Peyer's patch (tissue), 4 donors: ENCODE measurements around the gene COX6B2. TPM values are rescaled to one million over a fixed set of nuclear protein-coding genes. Genes with fewer than 3 reads are reported as not detected.
A peak's percentile ranks its signal among the peaks of the same experiment; 100 is the strongest.

ENCODE experiments used
- DNase-seq, 3 donors: peaks; one replicate each; pipeline ENCODE4 v3.0.0-alpha.2; 2017 to 2019
- H3K27ac ChIP-seq, 4 donors: fragments of 200-600 bp; sonication (generic); one replicate each; pipeline ENCODE4 v1.5.1; 2016 to 2019
- H3K27me3 ChIP-seq, 2 donors: fragments of 200-600 bp; sonication (generic); one replicate each; pipeline ENCODE4 v1.5.1; 2019
- H3K36me3 ChIP-seq, 3 donors: fragments of 200-600 bp; sonication (generic); one replicate each; pipeline ENCODE4 v1.5.1; 2016 to 2019
- H3K4me1 ChIP-seq, 4 donors: fragments of 200-600 bp; sonication (generic); one replicate each; pipeline ENCODE4 v1.5.1; 2016 to 2019
- H3K4me3 ChIP-seq, 4 donors: fragments of 200-600 bp; sonication (generic); 1 replicate in 3 of 4; 2 replicates in 1 of 4; pipeline ENCODE4 v1.5.1; 2016 to 2019; ENCODE audit warnings: mild to moderate bottlenecking in 1 of 4
- H3K9me3 ChIP-seq, 4 donors: fragments of 200-600 bp; sonication (generic); one replicate each; pipeline ENCODE4 v1.5.1; 2016 to 2019; ENCODE audit warnings: mild to moderate bottlenecking in 1 of 4
- POLR2A ChIP-seq, 2 donors: fragments of 450-650 bp; IDR thresholded peaks; one replicate each; pipeline ENCODE4 v1.5.1; 2017; ENCODE audit warnings: antibody characterized with exemption in 2 of 2, mild to moderate bottlenecking in 2 of 2, moderate library complexity in 2 of 2
- total RNA-seq, 4 donors: library from RNA; depleted of rRNA; stranded (reverse); fragments of >200 nt; gene quantifications; one replicate each; pipeline ENCODE4 v1.1.0, GENCODE V29; 2016
- TF ChIP-seq, protein P1 (sequence below), 6 experiments: fragments of 450-650 bp in 4 of 6; fragments of 200-600 bp in 2 of 6; sonication (generic) in 1 of 6; IDR thresholded peaks; one replicate each; pipeline ENCODE4 v1.5.1; 2017 to 2019; ENCODE audit warnings: antibody characterized with exemption in 6 of 6, mild to moderate bottlenecking in 3 of 6, moderate library complexity in 1 of 6

COX6B2 gene
- total RNA-seq, 4 donors from 2014 or later, result not detected

DNA sequence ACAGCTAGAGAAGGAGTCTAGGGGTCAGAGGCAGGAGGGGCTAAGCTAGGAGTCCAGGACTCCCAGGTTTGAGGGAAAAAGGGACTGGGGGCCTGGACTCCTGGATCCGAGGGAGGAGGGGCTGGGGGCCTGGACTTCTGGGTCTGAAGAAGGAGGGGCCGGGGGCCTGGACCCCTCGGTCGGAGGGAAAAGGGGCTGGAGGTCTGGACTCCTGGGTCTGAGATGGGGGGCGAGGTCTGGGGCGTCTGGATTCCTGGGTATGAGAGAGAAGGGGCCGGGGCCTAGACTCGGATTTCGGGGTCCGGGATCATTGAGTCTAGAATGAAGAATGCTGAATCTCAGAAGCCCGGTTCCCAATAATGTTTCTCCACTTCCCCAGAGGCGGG, 52.2 kb downstream of the COX6B2 start:
- Histone ChIP-seq H3K4me3 (peak overlapping the region; percentile 9 to 46 (median 35)), H3K4me1 (peaks cover 0 to 8% (median 0%) of the 10 kb centered on the region in 4 donors), H3K27ac (peak overlapping the region in 1 of 4 donors; percentile 64), H3K27me3 (no peaks in the 10 kb centered on the region), H3K36me3 (no peaks in the 10 kb centered on the region), H3K9me3 (no peaks in the 10 kb centered on the region)
- TF ChIP-seq POLR2A (IDR thresholded peaks at IDR 0.05), result no peak
- TF ChIP-seq, protein P1, sequence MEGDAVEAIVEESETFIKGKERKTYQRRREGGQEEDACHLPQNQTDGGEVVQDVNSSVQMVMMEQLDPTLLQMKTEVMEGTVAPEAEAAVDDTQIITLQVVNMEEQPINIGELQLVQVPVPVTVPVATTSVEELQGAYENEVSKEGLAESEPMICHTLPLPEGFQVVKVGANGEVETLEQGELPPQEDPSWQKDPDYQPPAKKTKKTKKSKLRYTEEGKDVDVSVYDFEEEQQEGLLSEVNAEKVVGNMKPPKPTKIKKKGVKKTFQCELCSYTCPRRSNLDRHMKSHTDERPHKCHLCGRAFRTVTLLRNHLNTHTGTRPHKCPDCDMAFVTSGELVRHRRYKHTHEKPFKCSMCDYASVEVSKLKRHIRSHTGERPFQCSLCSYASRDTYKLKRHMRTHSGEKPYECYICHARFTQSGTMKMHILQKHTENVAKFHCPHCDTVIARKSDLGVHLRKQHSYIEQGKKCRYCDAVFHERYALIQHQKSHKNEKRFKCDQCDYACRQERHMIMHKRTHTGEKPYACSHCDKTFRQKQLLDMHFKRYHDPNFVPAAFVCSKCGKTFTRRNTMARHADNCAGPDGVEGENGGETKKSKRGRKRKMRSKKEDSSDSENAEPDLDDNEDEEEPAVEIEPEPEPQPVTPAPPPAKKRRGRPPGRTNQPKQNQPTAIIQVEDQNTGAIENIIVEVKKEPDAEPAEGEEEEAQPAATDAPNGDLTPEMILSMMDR (IDR thresholded peaks at IDR 0.05), result no peak
- no peak for DNase-seq

DNA sequence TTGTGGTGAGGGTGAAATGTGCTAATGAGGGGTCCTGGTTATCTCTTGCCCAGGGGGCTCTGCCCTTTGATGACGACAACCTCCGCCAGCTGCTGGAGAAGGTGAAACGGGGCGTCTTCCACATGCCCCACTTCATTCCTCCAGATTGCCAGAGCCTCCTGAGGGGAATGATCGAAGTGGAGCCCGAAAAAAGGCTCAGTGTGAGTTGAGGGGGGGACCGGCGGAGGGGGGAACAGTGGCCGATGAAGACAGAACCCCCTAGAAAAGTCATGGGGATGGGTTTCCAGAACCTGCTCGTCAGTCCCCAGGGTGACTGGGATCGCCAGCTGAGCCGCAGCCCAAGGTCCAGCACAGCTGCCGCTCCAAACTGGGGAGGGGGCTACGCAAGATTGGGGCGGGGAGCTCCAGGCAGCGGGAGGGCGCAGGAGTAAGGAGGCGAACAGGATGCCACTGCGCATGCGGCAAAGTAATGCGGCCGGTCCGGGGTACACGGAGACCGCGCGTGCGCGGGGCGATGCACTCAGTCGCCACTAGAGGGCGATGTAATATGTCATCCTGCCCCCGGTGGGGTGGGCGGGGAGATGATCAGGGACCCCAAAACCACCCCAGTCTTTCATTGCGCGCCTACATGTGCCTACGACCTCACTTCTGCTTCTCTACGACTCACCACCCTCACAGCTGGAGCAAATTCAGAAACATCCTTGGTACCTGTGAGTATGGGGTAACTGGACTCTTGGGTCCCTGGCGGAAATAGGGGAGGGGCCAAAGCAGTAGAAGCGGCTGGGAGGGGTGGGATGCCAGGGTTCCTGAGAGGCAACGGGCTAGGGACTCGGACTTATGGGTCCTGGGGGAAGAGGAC, 52.8 kb downstream of the COX6B2 start:
- Histone ChIP-seq H3K36me3 (no peaks in the 10 kb centered on the region), H3K9me3 (no peaks in the 10 kb centered on the region), H3K4me1 (peaks cover 0 to 8% (median 0%) of the 10 kb centered on the region in 4 donors), H3K27me3 (no peaks in the 10 kb centered on the region), H3K27ac (peak overlapping the region in 2 of 4 donors; percentile 1 to 64), H3K4me3 (peak overlapping the region; percentile 9 to 46 (median 35))
- peak; percentile 88 to 96 (median 90) for DNase-seq
- TF ChIP-seq, protein P1 (IDR thresholded peaks at IDR 0.05), result peak; percentile 94 to 99 (median 95)
- no peak for TF ChIP-seq POLR2A (IDR thresholded peaks at IDR 0.05)

DNA sequence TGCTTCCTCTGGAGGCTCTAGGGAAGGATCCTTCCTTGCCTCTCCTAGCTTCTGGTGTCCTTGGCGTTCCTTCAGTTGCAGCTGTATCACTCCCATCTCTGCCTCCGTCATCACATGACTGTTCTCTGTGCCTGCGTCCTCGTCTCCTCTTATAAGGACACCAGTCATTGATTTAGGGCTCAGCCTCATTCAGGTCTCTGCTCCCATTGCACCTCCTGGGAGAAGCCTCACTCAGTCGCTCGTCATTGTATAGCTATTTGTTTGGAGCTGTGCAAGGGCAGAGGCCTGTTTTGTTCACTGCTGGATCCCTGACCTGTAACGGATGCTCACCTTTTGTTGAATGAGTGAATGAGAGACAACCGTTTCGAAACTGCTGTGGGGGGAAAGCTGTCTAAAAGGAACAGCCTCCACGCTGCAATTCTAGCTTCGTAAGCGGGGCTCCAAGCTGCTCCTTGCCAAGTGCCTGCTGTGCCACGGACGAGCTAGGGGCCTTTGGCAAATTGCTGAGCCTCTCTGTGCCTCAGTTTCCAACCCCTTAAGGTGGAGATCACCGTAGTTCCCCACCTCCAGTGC, 53.5 kb downstream of the COX6B2 start:
- Histone ChIP-seq H3K27me3 (no peaks in the 10 kb centered on the region), H3K9me3 (no peaks in the 10 kb centered on the region), H3K36me3 (no peaks in the 10 kb centered on the region), H3K4me3 (no peak overlapping the region), H3K4me1 (peaks cover 0 to 8% (median 0%) of the 10 kb centered on the region in 4 donors), H3K27ac (no peak overlapping the region)
- TF ChIP-seq POLR2A (IDR thresholded peaks at IDR 0.05), result no peak
- DNase-seq, result no peak

DNA sequence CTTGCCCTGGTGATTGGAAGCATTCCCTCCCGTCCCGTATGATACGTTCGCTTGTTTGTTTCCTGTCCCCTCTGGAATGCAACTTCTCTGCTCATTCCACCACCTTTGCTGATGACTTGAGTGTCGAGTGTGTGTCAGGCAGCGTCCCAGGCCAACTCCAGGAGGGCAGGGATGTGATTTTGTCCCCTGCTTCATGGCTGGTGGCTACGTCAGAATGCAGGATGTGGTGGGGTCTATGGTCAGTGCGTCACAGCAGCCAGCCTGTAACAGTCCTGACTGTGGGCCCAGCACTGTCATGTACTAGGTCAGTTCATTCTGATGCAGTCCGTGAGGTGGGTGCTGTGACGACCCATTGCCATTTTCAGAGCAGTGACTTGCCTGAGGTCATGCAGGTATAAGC, 54.5 kb downstream of the COX6B2 start:
- Histone ChIP-seq H3K27ac (no peak overlapping the region), H3K4me3 (no peak overlapping the region), H3K9me3 (no peaks in the 10 kb centered on the region), H3K36me3 (no peaks in the 10 kb centered on the region), H3K27me3 (no peaks in the 10 kb centered on the region), H3K4me1 (peaks cover 0 to 8% (median 0%) of the 10 kb centered on the region in 4 donors)
- no peak for DNase-seq
- TF ChIP-seq, protein P1 (IDR thresholded peaks at IDR 0.05), result no peak
- TF ChIP-seq POLR2A (IDR thresholded peaks at IDR 0.05), result no peak

Other genes starting within 250 kb of the COX6B2 start
- 100 to 1,000 TPM; 113 to 512 (median 193) TPM for gene PPP1R12C, start 237.1 kb downstream of the COX6B2 start, total RNA-seq
- not detected for gene TNNT1, start 205.5 kb downstream of the COX6B2 start, total RNA-seq
- not detected for gene TNNI3, start 197.0 kb downstream of the COX6B2 start, total RNA-seq
- under 1 TPM in 1 of 4 donors, not detected in 3; 0.40 TPM for gene DNAAF3, start 188.1 kb downstream of the COX6B2 start, total RNA-seq
- under 1 TPM in 2 of 4 donors, not detected in 2; 0.70 to 0.94 TPM for gene SYT5, start 174.4 kb downstream of the COX6B2 start, total RNA-seq
- 100 to 1,000 TPM in 3 of 4 donors, 10 to 100 TPM in 1; 26.4 to 261 (median 246) TPM for gene PTPRH, start 145.2 kb downstream of the COX6B2 start, total RNA-seq
- 10 to 100 TPM in 3 of 4 donors, 1 to 10 TPM in 1; 9.1 to 39.8 (median 15.1) TPM for gene TMEM86B, start 126.0 kb downstream of the COX6B2 start, total RNA-seq
- gene PPP6R1, start 95.7 kb downstream of the COX6B2 start, total RNA-seq, result 100 to 1,000 TPM in 2 of 4 donors, 10 to 100 TPM in 2; 71.2 to 123 (median 94.8) TPM
- 10 to 100 TPM; 14.4 to 38.0 (median 25.6) TPM for gene HSPBP1, start 74.6 kb downstream of the COX6B2 start, total RNA-seq
- 1 to 10 TPM in 3 of 4 donors, under 1 TPM in 1; 0.35 to 6.6 (median 3.0) TPM for gene BRSK1, start 70.7 kb downstream of the COX6B2 start, total RNA-seq
- gene TMEM150B, start 29.4 kb downstream of the COX6B2 start, total RNA-seq, result 100 to 1,000 TPM in 3 of 4 donors, 10 to 100 TPM in 1; 26.4 to 235 (median 199) TPM
- 10 to 100 TPM; 14.4 to 45.6 (median 43.9) TPM for gene KMT5C, start 14.8 kb downstream of the COX6B2 start, total RNA-seq
- not detected for gene GARIN5B, start 8.5 kb upstream of the COX6B2 start, total RNA-seq
- gene IL11, start 15.7 kb upstream of the COX6B2 start, total RNA-seq, result not detected
- not detected for gene TMEM190, start 22.1 kb upstream of the COX6B2 start, total RNA-seq
- 10 to 100 TPM; 19.8 to 75.8 (median 61.6) TPM for gene TMEM238, start 29.6 kb upstream of the COX6B2 start, total RNA-seq
- 100 to 1,000 TPM; 116 to 394 (median 283) TPM for gene RPL28, start 31.2 kb upstream of the COX6B2 start, total RNA-seq
- 1 to 10 TPM; 5.2 to 9.1 (median 7.6) TPM for gene UBE2S, start 53.1 kb upstream of the COX6B2 start, total RNA-seq
- not detected for gene SHISA7, start 88.6 kb upstream of the COX6B2 start, total RNA-seq
- 100 to 1,000 TPM in 1 of 4 donors, 10 to 100 TPM in 3; 28.1 to 102 (median 60.0) TPM for gene ISOC2, start 106.9 kb upstream of the COX6B2 start, total RNA-seq
- not detected for gene C19orf85, start 110.0 kb upstream of the COX6B2 start, total RNA-seq
- gene ZNF628, start 121.9 kb upstream of the COX6B2 start, total RNA-seq, result 10 to 100 TPM; 10.1 to 47.0 (median 15.5) TPM
- 1 to 10 TPM; 1.4 to 7.4 (median 3.0) TPM for gene NAT14, start 130.5 kb upstream of the COX6B2 start, total RNA-seq
- 10 to 100 TPM in 1 of 4 donors, 1 to 10 TPM in 3; 2.8 to 10.3 (median 5.0) TPM for gene SSC5D, start 133.7 kb upstream of the COX6B2 start, total RNA-seq
- gene SBK2, start 182.4 kb upstream of the COX6B2 start, total RNA-seq, result not detected
- gene SBK3, start 190.8 kb upstream of the COX6B2 start, total RNA-seq, result 1 to 10 TPM in 1 of 4 donors, not detected in 3; 1.0 TPM
- gene ZNF579, start 226.1 kb upstream of the COX6B2 start, total RNA-seq, result 1 to 10 TPM in 3 of 4 donors, not detected in 1; 1.7 to 6.1 (median 3.1) TPM
- 10 to 100 TPM in 3 of 4 donors, 1 to 10 TPM in 1; 6.0 to 14.9 (median 12.0) TPM for gene FIZ1, start 244.8 kb upstream of the COX6B2 start, total RNA-seq
- 10 to 100 TPM; 30.3 to 45.2 (median 44.4) TPM for gene ZNF524, start 245.6 kb upstream of the COX6B2 start, total RNA-seq